Right lobe of liver (tissue), 4 donors: Measurements from ENCODE around the gene GOLIM4.

ENCODE experiments used
- POLR2A ChIP-seq: fragments of 450-650 bp; IDR thresholded peaks from one replicate; pipeline ENCODE4 v1.6.1; 2017; ENCODE audit warnings: antibody characterized with exemption, mild to moderate bottlenecking
- TF ChIP-seq, protein P1 (sequence below), 4 donors: fragments of 200-600 bp in 3 of 4; fragments of 450-650 bp in 1 of 4; IDR thresholded peaks; one replicate each; pipeline versions ENCODE4 v1.5.1 to v1.8.0; 2016 to 2022; ENCODE audit warnings: antibody characterized with exemption in 4 of 4, mild to moderate bottlenecking in 2 of 4
- donor health status: DM: no; HTN: no; CAD: no.
- donor health status: DM: no; HTN: no; CAD: no.
- donor health status: DM: no; HTN: yes; CAD: no.

DNA sequence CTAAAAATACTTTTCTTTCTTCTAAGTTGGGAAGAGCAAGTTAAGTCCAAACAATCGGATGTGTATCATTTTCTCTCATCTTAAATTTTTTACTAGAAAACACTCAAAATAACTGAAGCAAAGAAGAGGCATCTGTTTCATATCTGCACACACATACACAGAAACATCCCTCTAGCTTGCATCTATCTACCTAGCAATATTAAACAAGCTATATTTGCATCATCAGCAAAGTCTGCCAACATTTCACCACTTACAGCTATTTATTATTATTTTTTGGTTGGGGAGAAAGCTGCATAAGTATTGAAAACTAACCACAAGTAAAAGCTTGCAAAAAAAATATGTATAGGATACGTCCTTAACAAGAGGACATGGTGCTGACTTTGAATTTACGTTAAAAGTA is 1.9 kb downstream of the GOLIM4 start:
- TF ChIP-seq, protein P1, sequence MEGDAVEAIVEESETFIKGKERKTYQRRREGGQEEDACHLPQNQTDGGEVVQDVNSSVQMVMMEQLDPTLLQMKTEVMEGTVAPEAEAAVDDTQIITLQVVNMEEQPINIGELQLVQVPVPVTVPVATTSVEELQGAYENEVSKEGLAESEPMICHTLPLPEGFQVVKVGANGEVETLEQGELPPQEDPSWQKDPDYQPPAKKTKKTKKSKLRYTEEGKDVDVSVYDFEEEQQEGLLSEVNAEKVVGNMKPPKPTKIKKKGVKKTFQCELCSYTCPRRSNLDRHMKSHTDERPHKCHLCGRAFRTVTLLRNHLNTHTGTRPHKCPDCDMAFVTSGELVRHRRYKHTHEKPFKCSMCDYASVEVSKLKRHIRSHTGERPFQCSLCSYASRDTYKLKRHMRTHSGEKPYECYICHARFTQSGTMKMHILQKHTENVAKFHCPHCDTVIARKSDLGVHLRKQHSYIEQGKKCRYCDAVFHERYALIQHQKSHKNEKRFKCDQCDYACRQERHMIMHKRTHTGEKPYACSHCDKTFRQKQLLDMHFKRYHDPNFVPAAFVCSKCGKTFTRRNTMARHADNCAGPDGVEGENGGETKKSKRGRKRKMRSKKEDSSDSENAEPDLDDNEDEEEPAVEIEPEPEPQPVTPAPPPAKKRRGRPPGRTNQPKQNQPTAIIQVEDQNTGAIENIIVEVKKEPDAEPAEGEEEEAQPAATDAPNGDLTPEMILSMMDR (IDR thresholded peaks at IDR 0.05) = no peak
- TF ChIP-seq POLR2A = no peak
